B cell (primary cell): Measurements from ENCODE around the gene HMGXB3. TPM values are rescaled to one million over a fixed set of nuclear protein-coding genes. Genes with fewer than 3 reads are reported as not detected.

Experiments used
- ATAC-seq: fragments of 200-7000 bp; cut with Tn5 transposase; one replicate; pipeline ENCODE4 v1.10.0; 2021; ENCODE audit warnings: low read depth, mild to moderate bottlenecking, moderate number of reproducible peaks, moderate library complexity
- CTCF ChIA-PET: fragments of 350-600 bp; sonication (Branson Sonifier 250); formaldehyde crosslinking; loops from one replicate; lab custom pipeline; 2021; ENCODE audit warnings: antibody characterized with exemption, inconsistent platforms; lab: Charles Lee
- POLR2A ChIA-PET: fragments of 350-600 bp; sonication (Branson Sonifier 250); formaldehyde crosslinking; loops from one replicate; lab custom pipeline; 2021; ENCODE audit warnings: antibody characterized with exemption; lab: Charles Lee
- DNase-seq: peaks from one replicate; pipeline ENCODE4 v3.0.0; 2013
- H2AFZ ChIP-seq: 2 replicates; pipeline ENCODE4 v1.6.1; 2012; ENCODE audit warnings: mild to moderate bottlenecking, low read depth, low read length; ENCODE audit not compliant: insufficient read depth, poor library complexity, severe bottlenecking
- H3K27ac ChIP-seq, 2 donors: 1 replicate in 1 of 2; 2 replicates in 1 of 2; pipeline ENCODE4 v1.5.1; 2012 to 2013; ENCODE audit warnings: low read length in 2 of 2, mild to moderate bottlenecking in 2 of 2, moderate library complexity in 1 of 2
- H3K27me3 ChIP-seq, 4 experiments: fragments of 200-600 bp in 1 of 4; sonication (generic) in 1 of 4; replicated peaks in 1 of 4; 1 replicate in 2 of 4; 2 replicates in 2 of 4; pipeline versions ENCODE4 v1.6.1 to v1.7.0; 2013 to 2016; ENCODE audit warnings: low read length in 3 of 4, mild to moderate bottlenecking in 2 of 4, mixed read lengths in 1 of 4, moderate library complexity in 1 of 4; ENCODE audit not compliant: insufficient read depth in 4 of 4, control insufficient read depth in 3 of 4; ENCODE audit errors: control extremely low read depth in 1 of 4
- H3K36me3 ChIP-seq, 2 experiments: replicated peaks in 1 of 2; 1 replicate in 1 of 2; 2 replicates in 1 of 2; pipeline versions ENCODE4 v1.6.1 to v1.7.1; 2013; ENCODE audit warnings: low read length in 1 of 2; ENCODE audit not compliant: insufficient read depth in 2 of 2, control insufficient read depth in 1 of 2; ENCODE audit errors: control extremely low read depth in 1 of 2, extremely low read depth in 1 of 2
- H3K4me1 ChIP-seq, 2 donors: fragments of 200-600 bp in 1 of 2; sonication (generic) in 1 of 2; 1 replicate in 1 of 2; 2 replicates in 1 of 2; pipeline versions ENCODE4 v1.5.1 to v1.6.1; 2013 to 2017; ENCODE audit warnings: low read length in 2 of 2; ENCODE audit not compliant: control insufficient read depth in 2 of 2, insufficient read depth in 2 of 2
- H3K4me2 ChIP-seq: replicated peaks from 2 replicates; pipeline ENCODE3; 2012; ENCODE audit warnings: mild to moderate bottlenecking, low read depth, low read length; ENCODE audit not compliant: poor library complexity, severe bottlenecking
- H3K4me3 ChIP-seq, 5 experiments: fragments of 200-600 bp in 1 of 5; sonication (generic) in 1 of 5; 1 replicate in 3 of 5; 2 replicates in 2 of 5; pipeline versions ENCODE4 v1.5.1 to v1.7.0; 2011 to 2016; ENCODE audit warnings: low read length in 4 of 5, mild to moderate bottlenecking in 4 of 5, low read depth in 2 of 5, control low read depth in 1 of 5, moderate library complexity in 1 of 5; ENCODE audit not compliant: insufficient read depth in 1 of 5; ENCODE audit errors: control extremely low read depth in 1 of 5, extremely low read depth in 1 of 5
- H3K79me2 ChIP-seq: fragments of 200-600 bp; sonication (generic); one replicate; pipeline ENCODE4 v1.6.0; 2016; ENCODE audit warnings: low read length; ENCODE audit not compliant: control insufficient read depth, insufficient read depth
- H3K9ac ChIP-seq: fragments of 200-600 bp; sonication (generic); 2 replicates; pipeline ENCODE4 v1.6.1; 2017; ENCODE audit warnings: mild to moderate bottlenecking, low read length, moderate library complexity
- H3K9me3 ChIP-seq, 3 donors: one replicate each; pipeline versions ENCODE4 v1.6.1 to v1.7.1; 2013; ENCODE audit warnings: low read length in 2 of 3; ENCODE audit not compliant: control insufficient read depth in 2 of 3, insufficient read depth in 1 of 3; ENCODE audit errors: control extremely low read depth in 1 of 3
- H4K20me1 ChIP-seq: 2 replicates; pipeline ENCODE4 v1.6.0; 2012; ENCODE audit warnings: mild to moderate bottlenecking, low read length; ENCODE audit not compliant: insufficient read depth, control insufficient read depth, poor library complexity, severe bottlenecking
- H3K27ac Mint-ChIP-seq: one replicate; pipeline ENCODE4 v1.8.0; 2021; ENCODE audit warnings: mixed read lengths
- H3K27me3 Mint-ChIP-seq: one replicate; pipeline ENCODE4 v1.8.0; 2021; ENCODE audit warnings: mixed read lengths
- H3K4me1 Mint-ChIP-seq: one replicate; pipeline ENCODE4 v1.8.0; 2021; ENCODE audit warnings: mixed read lengths
- H3K4me3 Mint-ChIP-seq: one replicate; pipeline ENCODE4 v1.8.0; 2021; ENCODE audit warnings: mixed read lengths
- H3K9me3 Mint-ChIP-seq: one replicate; pipeline ENCODE4 v1.8.0; 2022; ENCODE audit warnings: mixed read lengths; ENCODE audit not compliant: insufficient read depth
- CTCF ChIP-seq: fragments of 200-600 bp; IDR thresholded peaks from one replicate; pipeline ENCODE4 v1.8.0; 2022; ENCODE audit warnings: antibody characterized with exemption, mild to moderate bottlenecking
- EZH2 ChIP-seq: IDR thresholded peaks from 2 replicates; pipeline ENCODE4 v1.6.1; 2012; ENCODE audit warnings: borderline replicate concordance, low read depth, mild to moderate bottlenecking, moderate library complexity, low read length; ENCODE audit not compliant: insufficient read depth, poor library complexity, severe bottlenecking
- WGBS: methylation state at CpG from one replicate; pipeline ENCODE4 v1.1.5; 2013; ENCODE audit warnings: missing lambda C conversion rate; ENCODE audit not compliant: insufficient coverage; 5-methylcytosine and 5-hydroxymethylcytosine counted together
- intact Hi-C: fragments of 100-400 bp; cut with micrococcal nuclease; formaldehyde crosslinking; loops from one replicate; pipeline ENCODE4 v1.10.0; 2022
- polyA plus RNA-seq: library from polyadenylated mRNA; depleted of rRNA; stranded (reverse); fragments of >200 nt; gene quantifications from 2 replicates; pipeline ENCODE4 v1.2.3, GENCODE V29; 2012
- total RNA-seq, 2 donors: library from RNA; stranded (reverse); fragments of 120-200 nt in 1 of 2; gene quantifications; 1 replicate in 1 of 2; 2 replicates in 1 of 2; pipeline versions ENCODE4 v1.2.3 to v1.2.4, GENCODE V29; 2013 to 2022

The HMGXB3 gene
- total and polyA plus RNA-seq, 2 donors (not counting 1 experiment from before 2014, with no cell fraction given), result 28.5 to 35.7 TPM

GRCh38 chr5:150075233-150075632, 74.7 kb downstream of the HMGXB3 start:
- ATAC-seq (no peak), DNase-seq (no peak)
- no peak overlapping the region for H3K4me3 Mint-ChIP-seq
- ChIA-PET POLR2A (no interaction called here), CTCF (interaction anchor here (0.7 kb wide), 1 partner anchor 44 kb away, joined by 3 read pairs; no protein-coding TSS in a partner anchor)
- no peak overlapping the region for H3K4me2 ChIP-seq
- H3K79me2 ChIP-seq, result no peaks in the 10 kb centered on the region
- no peaks in the 10 kb centered on the region for H3K27me3 Mint-ChIP-seq
- intact Hi-C loops, result no loop called here
- H3K9me3 ChIP-seq, result peaks cover 0 to 7% (median 3%) of the 10 kb centered on the region in 3 donors
- H3K36me3 ChIP-seq, result no peaks in the 10 kb centered on the region
- H3K27ac Mint-ChIP-seq, result no peak overlapping the region
- no peak overlapping the region for H3K4me3 ChIP-seq
- no peaks in the 10 kb centered on the region for H3K4me1 ChIP-seq
- no peak overlapping the region for H3K9ac ChIP-seq
- H3K4me1 Mint-ChIP-seq, result peaks cover 5% of the 10 kb centered on the region
- TF ChIP-seq CTCF, result no peak
- no peak for TF ChIP-seq EZH2
- H3K9me3 Mint-ChIP-seq, result no peaks in the 10 kb centered on the region
- peaks cover 0 to 3% (median 0%) of the 10 kb centered on the region in 4 experiments for H3K27me3 ChIP-seq
- 74% methylated on average over 4 of the region's 4 CpGs for WGBS
- no peak overlapping the region for H2AFZ ChIP-seq
- no peaks in the 10 kb centered on the region for H4K20me1 ChIP-seq
- H3K27ac ChIP-seq, result no peak overlapping the region

- intact Hi-C loops, result no loop called here
- H3K27me3 Mint-ChIP-seq, result no peaks in the 10 kb centered on the region
- Histone ChIP-seq H2AFZ (no peak overlapping the region), H3K4me2 (no peak overlapping the region), H3K79me2 (no peaks in the 10 kb centered on the region), H3K27ac (no peak overlapping the region), H3K9me3 (peaks cover 0 to 7% (median 3%) of the 10 kb centered on the region in 3 donors), H3K4me1 (peaks cover 2 to 5% of the 10 kb centered on the region in 2 donors), H4K20me1 (no peaks in the 10 kb centered on the region), H3K36me3 (no peaks in the 10 kb centered on the region), H3K4me3 (no peak overlapping the region), H3K27me3 (peaks cover 0 to 3% (median 0%) of the 10 kb centered on the region in 4 experiments), H3K9ac (no peak overlapping the region)
- DNase-seq (no peak), ATAC-seq (no peak)
- POLR2A ChIA-PET, result no interaction called here
- H3K4me1 Mint-ChIP-seq, result peaks cover 5% of the 10 kb centered on the region
- no peak overlapping the region for H3K27ac Mint-ChIP-seq
- TF ChIP-seq CTCF (no peak), EZH2 (no peak)
- CTCF ChIA-PET, result interaction anchor here (0.7 kb wide), 1 partner anchor 44 kb away, joined by 3 read pairs; no protein-coding TSS in a partner anchor
- H3K4me3 Mint-ChIP-seq, result no peak overlapping the region
- 87% methylated on average over 4 of the region's 4 CpGs for WGBS
- H3K9me3 Mint-ChIP-seq, result no peaks in the 10 kb centered on the region
These were observed 75.3 kb downstream of the HMGXB3 start for GRCh38 chr5:150075806-150076205.
